ENCODE data around the gene CCDC172. TPM values are rescaled to one million over a fixed set of nuclear protein-coding genes. Genes with fewer than 3 reads are reported as not detected.

CCDC172 gene
- total RNA-seq, 1 donor from 2014 or later, result not detected

Small RNAs within 50 kb of the gene (small RNA-seq; reads per million reads assigned to genes)
- not detected for gene SNRPGP6

Other genes with a start within 250 kb of the CCDC172 start
- 14.0 and 14.6 TPM in 2 replicates for gene GFRA1, start 51.2 kb upstream of the CCDC172 start, total RNA-seq (ENCODE audit: low replicate concordance)
- not detected in 2 replicates for gene PNLIPRP3, start 103.4 kb downstream of the CCDC172 start, total RNA-seq (ENCODE audit: low replicate concordance)
- gene PNLIP, start 221.5 kb downstream of the CCDC172 start, total RNA-seq (ENCODE audit: low replicate concordance), result not detected in 2 replicates